ENCODE data around the gene GBF1.

DNA sequence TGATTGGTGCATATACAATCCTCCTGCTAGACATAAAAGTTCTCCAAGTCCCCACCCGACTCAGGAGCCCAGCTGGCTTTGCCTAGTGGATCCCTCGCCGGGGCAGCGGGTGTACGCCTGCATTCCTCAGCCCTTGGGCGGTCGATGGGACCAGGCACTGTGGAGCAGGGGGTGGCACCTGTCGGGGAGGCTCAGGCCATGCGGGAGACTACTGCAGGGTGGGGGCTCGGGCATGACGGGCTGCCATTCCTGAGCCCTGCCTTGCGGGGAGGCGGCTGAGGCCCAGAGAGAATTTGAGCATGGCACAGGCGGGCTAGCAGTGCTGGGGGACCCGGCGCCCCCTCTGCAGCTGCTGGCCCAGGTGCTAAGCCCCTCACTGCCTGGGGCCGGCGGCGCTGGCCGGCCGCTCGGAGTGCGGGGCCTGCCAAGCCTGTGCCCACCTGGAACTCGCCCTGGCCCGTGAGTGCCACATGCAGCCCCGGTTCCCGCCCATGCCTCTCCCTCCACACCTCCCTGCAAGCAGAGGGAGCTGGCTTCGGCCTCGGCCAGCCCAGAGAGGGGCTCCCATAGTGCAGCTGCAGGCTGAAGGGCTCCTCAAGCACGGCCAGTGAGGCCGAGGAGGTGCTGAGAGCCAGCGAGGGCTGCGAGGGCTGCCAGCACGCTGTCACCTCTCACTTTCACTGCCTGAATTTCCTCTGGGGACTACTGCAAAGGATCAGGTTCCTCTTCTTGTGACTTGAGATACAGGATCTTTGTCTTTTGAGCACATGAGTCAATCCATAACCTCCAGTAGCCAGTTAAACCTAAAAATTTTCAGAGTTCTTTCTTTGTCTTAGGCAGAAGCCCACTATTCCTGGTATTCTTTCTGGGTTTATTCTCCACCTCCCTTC, 44.3 kb upstream of the GBF1 start:
- TF ChIP-seq, protein P1, sequence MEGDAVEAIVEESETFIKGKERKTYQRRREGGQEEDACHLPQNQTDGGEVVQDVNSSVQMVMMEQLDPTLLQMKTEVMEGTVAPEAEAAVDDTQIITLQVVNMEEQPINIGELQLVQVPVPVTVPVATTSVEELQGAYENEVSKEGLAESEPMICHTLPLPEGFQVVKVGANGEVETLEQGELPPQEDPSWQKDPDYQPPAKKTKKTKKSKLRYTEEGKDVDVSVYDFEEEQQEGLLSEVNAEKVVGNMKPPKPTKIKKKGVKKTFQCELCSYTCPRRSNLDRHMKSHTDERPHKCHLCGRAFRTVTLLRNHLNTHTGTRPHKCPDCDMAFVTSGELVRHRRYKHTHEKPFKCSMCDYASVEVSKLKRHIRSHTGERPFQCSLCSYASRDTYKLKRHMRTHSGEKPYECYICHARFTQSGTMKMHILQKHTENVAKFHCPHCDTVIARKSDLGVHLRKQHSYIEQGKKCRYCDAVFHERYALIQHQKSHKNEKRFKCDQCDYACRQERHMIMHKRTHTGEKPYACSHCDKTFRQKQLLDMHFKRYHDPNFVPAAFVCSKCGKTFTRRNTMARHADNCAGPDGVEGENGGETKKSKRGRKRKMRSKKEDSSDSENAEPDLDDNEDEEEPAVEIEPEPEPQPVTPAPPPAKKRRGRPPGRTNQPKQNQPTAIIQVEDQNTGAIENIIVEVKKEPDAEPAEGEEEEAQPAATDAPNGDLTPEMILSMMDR (IDR thresholded peaks at IDR 0.05 in 4 of 5, conservative IDR thresholded peaks at IDR 0.05 in 1 of 5) = no peak
- no peak for TF ChIP-seq POLR2A (IDR thresholded peaks at IDR 0.05)

Data from gastrocnemius medialis (tissue), 4 donors.